Prostate gland (tissue), 2 donors: Measurements from ENCODE around the gene MITF.

Experiments used
- CTCF ChIP-seq, 4 experiments: fragments of 200-600 bp in 2 of 4; fragments of 450-650 bp in 2 of 4; sonication (generic) in 2 of 4; IDR thresholded peaks; 1 replicate in 3 of 4; 2 replicates in 1 of 4; pipeline ENCODE4 v1.5.1; 2016 to 2019; ENCODE audit warnings: antibody characterized with exemption in 4 of 4, mild to moderate bottlenecking in 2 of 4, moderate library complexity in 2 of 4
- POLR2A ChIP-seq: fragments of 450-650 bp; IDR thresholded peaks from one replicate; pipeline ENCODE4 v1.6.1; 2016; ENCODE audit warnings: antibody characterized with exemption, mild to moderate bottlenecking

- no peak for TF ChIP-seq CTCF (IDR thresholded peaks at IDR 0.05)
- TF ChIP-seq POLR2A, result no peak
Observed at GRCh38 chr3:69880069-69880640, 140.9 kb downstream of the MITF start.
